Measurements from ENCODE around the gene MAP1LC3B2. TPM values are rescaled to one million over a fixed set of nuclear protein-coding genes. Genes with fewer than 3 reads are reported as not detected.

MAP1LC3B2 gene
- total and polyA plus RNA-seq, 2 donors from 2014 or later, result 2.1 to 4.5 TPM

GRCh38 chr12:116577154-116577561, 18.0 kb downstream of the MAP1LC3B2 start:
- TF ChIP-seq, protein P1, sequence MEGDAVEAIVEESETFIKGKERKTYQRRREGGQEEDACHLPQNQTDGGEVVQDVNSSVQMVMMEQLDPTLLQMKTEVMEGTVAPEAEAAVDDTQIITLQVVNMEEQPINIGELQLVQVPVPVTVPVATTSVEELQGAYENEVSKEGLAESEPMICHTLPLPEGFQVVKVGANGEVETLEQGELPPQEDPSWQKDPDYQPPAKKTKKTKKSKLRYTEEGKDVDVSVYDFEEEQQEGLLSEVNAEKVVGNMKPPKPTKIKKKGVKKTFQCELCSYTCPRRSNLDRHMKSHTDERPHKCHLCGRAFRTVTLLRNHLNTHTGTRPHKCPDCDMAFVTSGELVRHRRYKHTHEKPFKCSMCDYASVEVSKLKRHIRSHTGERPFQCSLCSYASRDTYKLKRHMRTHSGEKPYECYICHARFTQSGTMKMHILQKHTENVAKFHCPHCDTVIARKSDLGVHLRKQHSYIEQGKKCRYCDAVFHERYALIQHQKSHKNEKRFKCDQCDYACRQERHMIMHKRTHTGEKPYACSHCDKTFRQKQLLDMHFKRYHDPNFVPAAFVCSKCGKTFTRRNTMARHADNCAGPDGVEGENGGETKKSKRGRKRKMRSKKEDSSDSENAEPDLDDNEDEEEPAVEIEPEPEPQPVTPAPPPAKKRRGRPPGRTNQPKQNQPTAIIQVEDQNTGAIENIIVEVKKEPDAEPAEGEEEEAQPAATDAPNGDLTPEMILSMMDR (IDR thresholded peaks at IDR 0.05; ENCODE audit: borderline replicate concordance, extremely low read depth, insufficient read depth), result no peak
- H3K4me1 ChIP-seq (ENCODE audit: control insufficient read depth in 2 of 3, insufficient read depth in 2 of 3, low read depth in 1 of 3, low read length in 3 of 3), result no peaks in the 10 kb centered on the region
- no peak overlapping the region for H3K4me3 ChIP-seq (ENCODE audit: low read length in 3 of 3)
- H3K9ac ChIP-seq (ENCODE audit: low read length in 3 of 3), result no peak overlapping the region
- no peak overlapping the region for H3K27ac ChIP-seq (ENCODE audit: low read depth in 2 of 2, low read length in 2 of 2)
- no peak for DNase-seq
- no peak for FAIRE-seq
- H3K27me3 ChIP-seq (ENCODE audit: control insufficient read depth, insufficient read depth, low read length), result no peaks in the 10 kb centered on the region
- intact Hi-C loops (cut with DNase I), result no loop called here
- no peaks in the 10 kb centered on the region for H3K36me3 ChIP-seq (ENCODE audit: control insufficient read depth in 2 of 3, insufficient read depth in 3 of 3, low read length in 3 of 3)
- H3K9me3 ChIP-seq (ENCODE audit: control insufficient read depth in 2 of 3, insufficient read depth in 1 of 3, low read length in 3 of 3), result no peaks in the 10 kb centered on the region

- DNase-seq, result no peak
- H3K27me3 ChIP-seq (ENCODE audit: control insufficient read depth, insufficient read depth, low read length), result no peaks in the 10 kb centered on the region
- no peak overlapping the region for H3K9ac ChIP-seq (ENCODE audit: low read length in 3 of 3)
- intact Hi-C loops (cut with DNase I), result no loop called here
- TF ChIP-seq, protein P1 (IDR thresholded peaks at IDR 0.05; ENCODE audit: borderline replicate concordance, extremely low read depth, insufficient read depth), result no peak
- H3K4me1 ChIP-seq (ENCODE audit: control insufficient read depth in 2 of 3, insufficient read depth in 2 of 3, low read depth in 1 of 3, low read length in 3 of 3), result no peaks in the 10 kb centered on the region
- H3K36me3 ChIP-seq (ENCODE audit: control insufficient read depth in 2 of 3, insufficient read depth in 3 of 3, low read length in 3 of 3), result no peaks in the 10 kb centered on the region
- no peaks in the 10 kb centered on the region for H3K9me3 ChIP-seq (ENCODE audit: control insufficient read depth in 2 of 3, insufficient read depth in 1 of 3, low read length in 3 of 3)
- no peak for FAIRE-seq
- no peak overlapping the region for H3K27ac ChIP-seq (ENCODE audit: low read depth in 2 of 2, low read length in 2 of 2)
- no peak overlapping the region for H3K4me3 ChIP-seq (ENCODE audit: low read length in 3 of 3)
These were observed 18.9 kb downstream of the MAP1LC3B2 start for GRCh38 chr12:116578051-116578450.

GRCh38 chr12:116582610-116583009, 23.4 kb downstream of the MAP1LC3B2 start:
- Histone ChIP-seq H3K4me3 (ENCODE audit: low read length in 3 of 3) (no peak overlapping the region), H3K27me3 (ENCODE audit: control insufficient read depth, insufficient read depth, low read length) (no peaks in the 10 kb centered on the region), H3K4me1 (ENCODE audit: control insufficient read depth in 2 of 3, insufficient read depth in 2 of 3, low read depth in 1 of 3, low read length in 3 of 3) (no peaks in the 10 kb centered on the region), H3K9ac (ENCODE audit: low read length in 3 of 3) (no peak overlapping the region), H3K27ac (ENCODE audit: low read depth in 2 of 2, low read length in 2 of 2) (no peak overlapping the region), H3K36me3 (ENCODE audit: control insufficient read depth in 2 of 3, insufficient read depth in 3 of 3, low read length in 3 of 3) (no peaks in the 10 kb centered on the region), H3K9me3 (ENCODE audit: control insufficient read depth in 2 of 3, insufficient read depth in 1 of 3, low read length in 3 of 3) (peaks cover 0 to 10% (median 0%) of the 10 kb centered on the region in 3 donors)
- intact Hi-C loops (cut with DNase I), result no loop called here
- DNase-seq, result peak in 2 of 5 donors; percentile 35 to 91
- FAIRE-seq, result no peak
- TF ChIP-seq, protein P1 (IDR thresholded peaks at IDR 0.05; ENCODE audit: borderline replicate concordance, extremely low read depth, insufficient read depth), result no peak

- no peaks in the 10 kb centered on the region for H3K4me1 ChIP-seq (ENCODE audit: control insufficient read depth in 2 of 3, insufficient read depth in 2 of 3, low read depth in 1 of 3, low read length in 3 of 3)
- DNase-seq (peak in 1 of 5 donors; percentile 44), FAIRE-seq (no peak)
- H3K36me3 ChIP-seq (ENCODE audit: control insufficient read depth in 2 of 3, insufficient read depth in 3 of 3, low read length in 3 of 3), result no peaks in the 10 kb centered on the region
- intact Hi-C loops (cut with DNase I), result no loop called here
- H3K9ac ChIP-seq (ENCODE audit: low read length in 3 of 3), result no peak overlapping the region
- TF ChIP-seq, protein P1 (IDR thresholded peaks at IDR 0.05; ENCODE audit: borderline replicate concordance, extremely low read depth, insufficient read depth), result no peak
- peaks cover 0 to 10% (median 0%) of the 10 kb centered on the region in 3 donors for H3K9me3 ChIP-seq (ENCODE audit: control insufficient read depth in 2 of 3, insufficient read depth in 1 of 3, low read length in 3 of 3)
- no peaks in the 10 kb centered on the region for H3K27me3 ChIP-seq (ENCODE audit: control insufficient read depth, insufficient read depth, low read length)
- no peak overlapping the region for H3K4me3 ChIP-seq (ENCODE audit: low read length in 3 of 3)
- H3K27ac ChIP-seq (ENCODE audit: low read depth in 2 of 2, low read length in 2 of 2), result no peak overlapping the region
These were observed 24.0 kb downstream of the MAP1LC3B2 start for GRCh38 chr12:116583129-116583694.

All from kidney (tissue), 14 donors.